Measurements from ENCODE around the gene CCDC192. TPM values are rescaled to one million over a fixed set of nuclear protein-coding genes. Genes with fewer than 3 reads are reported as not detected.

The CCDC192 gene
- total RNA-seq, 4 donors from 2014 or later, result 0.87 to 2.1 (median 1.9) TPM

DNA sequence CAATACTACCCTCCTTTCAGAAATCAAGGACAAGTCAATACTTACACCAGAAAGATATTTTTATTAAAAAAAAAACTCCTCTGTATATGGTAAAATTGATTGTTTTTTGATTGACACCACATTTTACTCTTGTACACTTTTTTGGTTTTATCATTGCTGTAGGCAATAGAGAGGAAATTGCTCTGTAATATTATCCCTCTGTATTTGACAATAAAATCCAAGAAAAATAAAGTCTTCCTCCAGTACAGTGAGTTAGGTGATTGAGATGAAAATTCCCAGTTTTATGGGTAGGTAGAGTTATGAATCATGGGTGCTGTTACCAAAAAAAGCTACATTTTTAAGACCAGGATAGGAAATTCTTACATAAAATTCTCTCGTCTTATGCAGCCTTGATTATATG is 22.6 kb upstream of the CCDC192 start:
- H3K4me1 ChIP-seq, result peaks cover 0 to 6% (median 0%) of the 10 kb centered on the region in 4 donors
- H3K9me3 ChIP-seq, result no peaks in the 10 kb centered on the region
- H3K36me3 ChIP-seq, result no peaks in the 10 kb centered on the region
- WGBS, 2 donors, result 77 to 86% methylated on average over 1 of the region's 1 CpG
- no peaks in the 10 kb centered on the region for H3K27me3 ChIP-seq
- no peak for DNase-seq (ENCODE audit: low spot score in 2 of 2)
- no peak overlapping the region for H3K27ac ChIP-seq
- TF ChIP-seq POLR2A (IDR thresholded peaks at IDR 0.05) (no peak), EP300 (IDR thresholded peaks at IDR 0.05) (no peak)
- TF ChIP-seq, protein P1, sequence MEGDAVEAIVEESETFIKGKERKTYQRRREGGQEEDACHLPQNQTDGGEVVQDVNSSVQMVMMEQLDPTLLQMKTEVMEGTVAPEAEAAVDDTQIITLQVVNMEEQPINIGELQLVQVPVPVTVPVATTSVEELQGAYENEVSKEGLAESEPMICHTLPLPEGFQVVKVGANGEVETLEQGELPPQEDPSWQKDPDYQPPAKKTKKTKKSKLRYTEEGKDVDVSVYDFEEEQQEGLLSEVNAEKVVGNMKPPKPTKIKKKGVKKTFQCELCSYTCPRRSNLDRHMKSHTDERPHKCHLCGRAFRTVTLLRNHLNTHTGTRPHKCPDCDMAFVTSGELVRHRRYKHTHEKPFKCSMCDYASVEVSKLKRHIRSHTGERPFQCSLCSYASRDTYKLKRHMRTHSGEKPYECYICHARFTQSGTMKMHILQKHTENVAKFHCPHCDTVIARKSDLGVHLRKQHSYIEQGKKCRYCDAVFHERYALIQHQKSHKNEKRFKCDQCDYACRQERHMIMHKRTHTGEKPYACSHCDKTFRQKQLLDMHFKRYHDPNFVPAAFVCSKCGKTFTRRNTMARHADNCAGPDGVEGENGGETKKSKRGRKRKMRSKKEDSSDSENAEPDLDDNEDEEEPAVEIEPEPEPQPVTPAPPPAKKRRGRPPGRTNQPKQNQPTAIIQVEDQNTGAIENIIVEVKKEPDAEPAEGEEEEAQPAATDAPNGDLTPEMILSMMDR (IDR thresholded peaks at IDR 0.05), result no peak
- H3K4me3 ChIP-seq, result no peak overlapping the region

DNA sequence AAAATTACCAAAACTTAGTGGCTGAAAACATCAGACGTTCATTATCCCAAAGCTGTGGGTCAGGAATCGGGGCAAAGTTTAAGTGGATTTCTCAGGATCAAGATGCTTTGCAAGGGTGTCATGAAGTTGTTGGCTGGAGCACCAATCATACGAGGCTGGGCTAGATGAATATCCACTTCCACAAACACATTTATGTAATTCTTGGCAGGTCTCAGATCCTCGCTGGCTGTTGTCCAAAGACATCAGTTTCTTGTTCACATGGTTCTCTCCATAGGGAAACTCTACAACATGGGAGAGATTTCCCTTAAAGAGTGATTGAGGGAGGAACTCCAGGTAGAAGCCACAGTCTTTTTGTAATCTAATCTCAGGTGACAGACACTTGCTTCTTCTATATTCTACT is 20.2 kb upstream of the CCDC192 start:
- Histone ChIP-seq H3K4me3 (no peak overlapping the region), H3K27me3 (no peaks in the 10 kb centered on the region), H3K27ac (no peak overlapping the region), H3K4me1 (peaks cover 0 to 18% (median 3%) of the 10 kb centered on the region in 4 donors), H3K36me3 (no peaks in the 10 kb centered on the region), H3K9me3 (no peaks in the 10 kb centered on the region)
- DNase-seq (ENCODE audit: low spot score in 2 of 2), result no peak
- WGBS, 2 donors, result 30 to 44% methylated on average over 4 of the region's 4 CpGs
- TF ChIP-seq, protein P1 (IDR thresholded peaks at IDR 0.05), result no peak
- TF ChIP-seq EP300 (IDR thresholded peaks at IDR 0.05) (no peak), POLR2A (IDR thresholded peaks at IDR 0.05) (no peak)

DNA sequence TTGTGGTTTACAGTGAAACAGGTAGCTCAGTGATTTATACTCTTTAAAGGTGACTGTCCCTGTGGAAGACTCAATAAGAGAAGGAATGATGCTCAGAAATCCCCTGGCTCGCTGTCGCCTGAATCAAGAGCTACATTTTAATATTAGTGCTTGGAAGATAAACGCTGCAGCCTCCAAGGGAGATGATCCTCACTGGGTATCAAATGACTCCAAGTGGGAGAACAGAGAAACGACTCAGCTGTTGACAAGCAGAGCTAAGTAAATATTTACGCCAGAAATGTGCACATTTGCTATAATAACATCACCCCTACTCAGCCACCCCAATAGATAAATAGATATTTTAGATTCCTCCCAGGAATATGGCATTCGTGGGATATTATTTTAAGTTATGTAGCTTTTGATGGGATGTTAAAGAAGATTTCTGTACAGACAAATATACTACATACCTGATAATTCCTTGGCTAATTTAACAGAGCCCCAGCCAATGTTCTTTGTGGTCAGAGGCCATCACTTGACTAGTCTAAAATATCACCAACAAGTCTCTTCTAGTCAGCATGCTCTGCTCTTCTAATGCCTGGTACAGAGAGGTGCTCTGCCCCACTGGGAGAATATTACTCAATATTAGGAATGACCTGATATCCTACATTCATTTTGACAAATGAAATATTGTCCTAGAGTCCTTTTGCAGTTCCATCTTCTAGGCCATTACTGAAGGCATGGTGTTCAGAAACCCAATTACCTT is 18.3 kb upstream of the CCDC192 start:
- H3K4me1 ChIP-seq, result peaks cover 0 to 18% (median 3%) of the 10 kb centered on the region in 4 donors
- no peaks in the 10 kb centered on the region for H3K36me3 ChIP-seq
- 64 to 78% methylated on average over 6 of the region's 6 CpGs for WGBS, 2 donors
- H3K27me3 ChIP-seq, result no peaks in the 10 kb centered on the region
- H3K9me3 ChIP-seq, result no peaks in the 10 kb centered on the region
- no peak for TF ChIP-seq EP300 (IDR thresholded peaks at IDR 0.05)
- TF ChIP-seq POLR2A (IDR thresholded peaks at IDR 0.05), result no peak
- H3K4me3 ChIP-seq, result no peak overlapping the region
- peak overlapping the region in 2 of 4 donors; percentile 41 to 53 for H3K27ac ChIP-seq
- no peak for DNase-seq (ENCODE audit: low spot score in 2 of 2)

DNA sequence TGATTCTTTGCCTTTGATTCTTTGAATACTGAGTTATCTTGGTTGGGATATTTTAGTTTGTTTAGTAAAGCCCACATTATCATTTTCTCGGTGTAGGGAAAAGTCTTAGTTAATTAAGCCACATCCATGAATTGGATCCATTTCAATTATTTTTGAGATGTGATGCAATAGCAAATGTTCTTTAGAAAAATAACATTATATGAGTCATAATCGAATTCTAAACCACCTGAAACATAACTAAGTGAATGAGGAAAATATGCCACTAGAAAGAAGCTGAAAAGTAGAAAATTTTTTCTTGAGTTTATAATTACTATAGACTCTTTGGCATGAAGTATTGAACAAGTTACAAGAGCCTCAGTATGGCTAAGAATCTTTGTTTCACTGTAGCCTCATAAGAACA is 17.5 kb upstream of the CCDC192 start:
- Histone ChIP-seq H3K27ac (peak overlapping the region in 2 of 4 donors; percentile 53 to 57), H3K4me1 (peaks cover 0 to 18% (median 3%) of the 10 kb centered on the region in 4 donors), H3K36me3 (no peaks in the 10 kb centered on the region), H3K27me3 (no peaks in the 10 kb centered on the region), H3K9me3 (no peaks in the 10 kb centered on the region), H3K4me3 (no peak overlapping the region)
- WGBS, 2 donors, result 47 to 61% methylated on average over 2 of the region's 2 CpGs
- no peak for TF ChIP-seq EP300 (IDR thresholded peaks at IDR 0.05)
- TF ChIP-seq POLR2A (IDR thresholded peaks at IDR 0.05), result no peak
- TF ChIP-seq, protein P1 (IDR thresholded peaks at IDR 0.05), result no peak
- no peak for DNase-seq (ENCODE audit: low spot score in 2 of 2)

DNA sequence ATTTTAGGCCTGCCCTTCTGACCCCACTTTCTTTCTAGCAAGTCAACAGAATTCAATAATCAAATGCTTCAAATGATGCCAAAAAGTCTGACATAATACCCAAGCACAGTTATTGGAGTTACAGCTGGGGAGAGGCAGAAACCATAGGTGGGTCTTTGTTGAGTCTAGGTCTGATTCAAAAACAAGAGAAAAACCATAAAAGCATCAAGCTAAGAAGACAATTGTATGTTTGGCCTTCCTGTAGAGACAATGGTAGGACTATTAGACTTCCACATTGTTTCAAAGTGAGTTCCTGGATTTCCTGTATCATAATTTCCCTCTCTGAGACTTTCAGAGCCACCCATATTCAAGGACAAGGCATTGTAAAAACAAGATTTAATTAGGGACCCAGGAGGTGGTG is 16.8 kb upstream of the CCDC192 start:
- Histone ChIP-seq H3K36me3 (no peaks in the 10 kb centered on the region), H3K27ac (peak overlapping the region in 2 of 4 donors; percentile 53 to 57), H3K4me3 (no peak overlapping the region), H3K4me1 (peaks cover 0 to 18% (median 3%) of the 10 kb centered on the region in 4 donors), H3K27me3 (no peaks in the 10 kb centered on the region), H3K9me3 (no peaks in the 10 kb centered on the region)
- no peak for DNase-seq (ENCODE audit: low spot score in 2 of 2)
- no peak for TF ChIP-seq EP300 (IDR thresholded peaks at IDR 0.05)

DNA sequence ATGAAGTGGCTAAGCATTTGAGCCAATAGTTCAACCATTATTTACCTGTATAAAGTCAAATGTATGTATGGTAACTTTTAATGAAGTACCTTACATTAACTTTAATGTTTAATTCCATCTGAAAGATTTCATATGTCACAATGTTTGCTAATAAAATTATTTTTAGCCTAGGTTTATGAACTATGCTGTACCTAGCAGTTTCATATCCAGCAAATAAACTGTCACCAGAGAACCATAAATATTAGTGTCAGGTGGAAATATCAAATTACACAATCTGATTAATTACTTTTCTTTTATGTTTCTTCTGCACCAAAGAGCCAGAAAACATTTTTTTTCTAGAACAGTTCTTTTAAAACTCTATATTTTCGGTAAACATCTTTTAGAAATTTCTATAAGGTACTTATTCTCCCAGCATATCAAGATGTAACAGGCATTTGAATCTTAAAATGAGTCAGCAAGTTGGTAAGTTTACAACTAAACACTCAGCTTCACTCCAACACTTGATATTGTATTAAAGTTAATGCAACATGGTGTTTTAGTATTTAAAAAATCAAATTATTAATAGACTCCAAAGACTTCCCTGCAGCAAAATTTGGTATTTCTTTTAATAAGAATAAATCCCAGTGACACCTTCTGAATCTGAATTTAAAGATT is 8.5 kb upstream of the CCDC192 start:
- DNase-seq (ENCODE audit: low spot score in 2 of 2), result no peak
- Histone ChIP-seq H3K4me1 (no peaks in the 10 kb centered on the region), H3K4me3 (no peak overlapping the region)

More for the DNA sequence above, 8.5 kb upstream of the CCDC192 start:
- 88 to 92% methylated on average over 1 of the region's 1 CpG for WGBS, 2 donors
- H3K27me3 ChIP-seq, result no peaks in the 10 kb centered on the region
- no peak overlapping the region for H3K27ac ChIP-seq
- no peaks in the 10 kb centered on the region for H3K9me3 ChIP-seq
- TF ChIP-seq POLR2A (IDR thresholded peaks at IDR 0.05) (no peak), EP300 (IDR thresholded peaks at IDR 0.05) (no peak)
- TF ChIP-seq, protein P1 (IDR thresholded peaks at IDR 0.05), result no peak
- H3K36me3 ChIP-seq, result no peaks in the 10 kb centered on the region

Data from tibial nerve (tissue), 4 donors.